Astrocyte of the spinal cord (primary cell): ENCODE measurements around the gene OS9.
"Not testable (repeated sequence)": the region's sequence is repeated elsewhere in the genome, so short reads cannot be mapped to it uniquely, and the experiment has no call there.

Source experiments
- DNase-seq: peaks from one replicate; pipeline ENCODE4 v3.0.0; 2011; ENCODE audit warnings: low read depth, low spot score
- H3K4me3 ChIP-seq: 2 replicates; pipeline ENCODE4 v1.5.1; 2011; ENCODE audit warnings: low read depth, mild to moderate bottlenecking, low read length, moderate library complexity
- in situ Hi-C: cut with HindIII; loops from 2 replicates; pipeline ENCODE4 v1.10.0; 2017; ENCODE audit warnings: low sequenced_read_pairs
- TF ChIP-seq, protein P1 (sequence below): IDR thresholded peaks from 2 replicates; pipeline ENCODE4 v1.5.1; 2012; ENCODE audit warnings: low read depth, mild to moderate bottlenecking, low read length, inconsistent platforms

The OS9 gene

GRCh38 chr12:57697076-57697475 is 3.1 kb downstream of the OS9 start:
- H3K4me3 ChIP-seq, result no peak overlapping the region
- in situ Hi-C loops, result no loop called here
- TF ChIP-seq, protein P1, sequence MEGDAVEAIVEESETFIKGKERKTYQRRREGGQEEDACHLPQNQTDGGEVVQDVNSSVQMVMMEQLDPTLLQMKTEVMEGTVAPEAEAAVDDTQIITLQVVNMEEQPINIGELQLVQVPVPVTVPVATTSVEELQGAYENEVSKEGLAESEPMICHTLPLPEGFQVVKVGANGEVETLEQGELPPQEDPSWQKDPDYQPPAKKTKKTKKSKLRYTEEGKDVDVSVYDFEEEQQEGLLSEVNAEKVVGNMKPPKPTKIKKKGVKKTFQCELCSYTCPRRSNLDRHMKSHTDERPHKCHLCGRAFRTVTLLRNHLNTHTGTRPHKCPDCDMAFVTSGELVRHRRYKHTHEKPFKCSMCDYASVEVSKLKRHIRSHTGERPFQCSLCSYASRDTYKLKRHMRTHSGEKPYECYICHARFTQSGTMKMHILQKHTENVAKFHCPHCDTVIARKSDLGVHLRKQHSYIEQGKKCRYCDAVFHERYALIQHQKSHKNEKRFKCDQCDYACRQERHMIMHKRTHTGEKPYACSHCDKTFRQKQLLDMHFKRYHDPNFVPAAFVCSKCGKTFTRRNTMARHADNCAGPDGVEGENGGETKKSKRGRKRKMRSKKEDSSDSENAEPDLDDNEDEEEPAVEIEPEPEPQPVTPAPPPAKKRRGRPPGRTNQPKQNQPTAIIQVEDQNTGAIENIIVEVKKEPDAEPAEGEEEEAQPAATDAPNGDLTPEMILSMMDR, result no peak
- no peak for DNase-seq

DNA sequence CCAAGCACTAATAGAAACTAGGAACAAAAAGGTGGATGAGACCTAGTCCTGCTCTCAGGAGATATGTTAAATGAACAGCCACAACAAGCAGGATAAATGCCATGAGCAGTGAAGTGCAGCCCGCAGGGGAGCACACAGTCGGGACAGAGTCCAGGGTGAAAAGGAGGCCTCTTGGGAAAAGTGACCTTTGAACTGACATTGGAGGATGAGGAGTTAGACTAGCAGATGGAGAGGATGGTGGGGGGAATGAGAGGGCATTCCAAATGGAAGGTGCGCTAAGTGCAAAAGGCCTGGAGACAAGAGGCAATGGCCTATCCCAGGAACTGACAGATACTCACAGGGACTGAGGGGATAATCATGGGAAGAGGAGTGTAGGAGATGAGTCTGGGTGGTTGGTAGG is 4.5 kb downstream of the OS9 start:
- no peak for DNase-seq
- in situ Hi-C loops, result no loop called here
- TF ChIP-seq, protein P1, result no peak
- no peak overlapping the region for H3K4me3 ChIP-seq

DNA sequence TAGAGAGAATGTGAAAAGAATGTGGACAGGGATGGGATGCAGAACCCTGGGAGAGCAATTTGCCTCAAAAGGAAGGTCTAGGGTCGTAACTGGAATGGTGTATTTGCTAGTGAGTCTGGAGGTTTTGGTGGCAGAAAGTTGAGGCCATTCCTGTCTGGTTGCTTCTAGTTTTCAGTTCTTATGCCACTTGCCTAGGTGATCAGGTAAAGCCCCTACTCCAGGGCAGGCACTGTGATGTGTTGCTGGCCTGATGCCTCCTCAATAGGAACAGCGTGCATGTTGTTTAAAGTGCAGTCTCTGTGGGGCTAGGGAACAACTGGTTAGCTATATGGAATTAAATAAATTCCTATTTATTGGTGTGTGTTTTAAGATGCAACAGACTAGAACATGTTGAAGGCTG is 6.4 kb downstream of the OS9 start:
- no peak for DNase-seq

DNA sequence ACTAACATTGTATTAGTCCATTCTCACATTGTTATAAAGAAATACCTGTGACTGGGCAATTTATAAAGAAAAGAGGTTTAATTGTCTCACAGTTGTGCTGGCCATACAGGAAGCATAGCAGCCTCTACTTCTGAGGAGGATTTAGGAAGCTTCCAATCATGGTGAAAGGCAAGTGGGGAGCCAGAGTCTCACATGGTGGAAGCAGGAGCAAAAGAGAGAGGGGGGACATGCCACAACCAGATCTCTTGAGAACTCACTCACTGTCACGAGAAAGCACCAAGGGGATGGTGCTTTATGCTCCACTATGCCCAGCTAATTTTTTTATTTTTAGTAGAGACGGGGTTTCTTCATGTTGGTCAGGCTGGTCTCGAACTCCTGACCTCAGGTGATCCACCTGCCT is 13.3 kb downstream of the OS9 start:
- DNase-seq, result no peak
- in situ Hi-C loops, result no loop called here
- TF ChIP-seq, protein P1, result no peak

More for the DNA sequence above, 6.4 kb downstream of the OS9 start:
- TF ChIP-seq, protein P1, result no peak
- in situ Hi-C loops, result no loop called here
- no peak overlapping the region for H3K4me3 ChIP-seq

GRCh38 chr12:57708296-57708695 is 14.4 kb downstream of the OS9 start:
- TF ChIP-seq, protein P1, result no peak
- no peak for DNase-seq
- in situ Hi-C loops, result no loop called here
- H3K4me3 ChIP-seq, result no peak overlapping the region

More for the DNA sequence above, 13.3 kb downstream of the OS9 start:
- no peak overlapping the region for H3K4me3 ChIP-seq

DNA sequence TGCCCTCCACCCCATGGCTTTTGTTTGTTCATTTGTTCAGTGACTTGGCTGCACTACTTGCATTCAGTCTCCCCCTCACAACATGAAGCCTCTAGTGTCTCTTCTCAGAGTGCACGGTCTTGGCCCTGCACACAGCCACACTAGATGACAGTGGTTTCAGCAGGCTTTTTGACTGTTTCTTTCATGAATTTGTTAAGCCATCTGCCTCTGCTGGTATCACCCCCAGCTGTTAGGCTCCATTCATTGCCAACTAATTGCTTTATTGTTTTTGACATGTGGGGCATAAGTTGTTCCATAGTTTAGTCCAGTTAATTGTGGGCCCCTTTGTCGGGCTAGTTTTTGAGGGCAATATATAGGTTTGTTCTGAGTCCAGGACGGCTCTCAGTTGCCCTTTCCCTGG is 18.8 kb downstream of the OS9 start:
- in situ Hi-C loops, result no loop called here
- H3K4me3 ChIP-seq, result no peak overlapping the region
- TF ChIP-seq, protein P1, result no peak
- no peak for DNase-seq

- DNase-seq, result no peak
- TF ChIP-seq, protein P1, result no peak
- H3K4me3 ChIP-seq, result no peak overlapping the region
- in situ Hi-C loops, result no loop called here
Measured at GRCh38 chr12:57713209-57713608, 19.3 kb downstream of the OS9 start.

- H3K4me3 ChIP-seq, in situ Hi-C loops, DNase-seq: not testable (repeated sequence)
Measured at GRCh38 chr12:57715036-57715748, 21.3 kb downstream of the OS9 start.
